Ishikawa (cell line): ENCODE measurements around the gene TBC1D5.

Experiments
- CEBPB ChIP-seq: IDR thresholded peaks from 2 replicates; pipeline ENCODE4 v1.6.1; 2012
- CREB1 ChIP-seq: IDR thresholded peaks from 2 replicates; pipeline ENCODE4 v1.6.1; 2012; ENCODE audit warnings: low read depth
- EGR1 ChIP-seq: IDR thresholded peaks from 2 replicates; pipeline ENCODE4 v1.6.1; 2012
- EP300 ChIP-seq: IDR thresholded peaks from 2 replicates; pipeline ENCODE4 v1.6.1; 2012; ENCODE audit warnings: borderline replicate concordance
- FOXM1 ChIP-seq: IDR thresholded peaks from 2 replicates; pipeline ENCODE4 v1.6.1; 2012; ENCODE audit warnings: low read depth, borderline replicate concordance
- MAX ChIP-seq: IDR thresholded peaks from 2 replicates; pipeline ENCODE4 v1.6.1; 2012
- NFIC ChIP-seq: IDR thresholded peaks from 2 replicates; pipeline ENCODE4 v1.6.1; 2012
- RAD21 ChIP-seq: IDR thresholded peaks from 2 replicates; pipeline ENCODE4 v1.6.1; 2012; ENCODE audit warnings: low read depth
- REST ChIP-seq: IDR thresholded peaks from 2 replicates; pipeline ENCODE4 v1.6.1; 2012; ENCODE audit warnings: low read depth, mild to moderate bottlenecking
- TAF1 ChIP-seq: IDR thresholded peaks from 2 replicates; pipeline ENCODE4 v1.6.1; 2012; ENCODE audit warnings: low read depth, mild to moderate bottlenecking
- TCF12 ChIP-seq: IDR thresholded peaks from 2 replicates; pipeline ENCODE4 v1.6.1; 2012; ENCODE audit warnings: low read depth
- TEAD4 ChIP-seq: IDR thresholded peaks from 2 replicates; pipeline ENCODE4 v1.6.1; 2012
- USF1 ChIP-seq: IDR thresholded peaks from 2 replicates; pipeline ENCODE4 v1.6.1; 2012
- YY1 ChIP-seq: IDR thresholded peaks from 2 replicates; pipeline ENCODE4 v1.6.1; 2012; ENCODE audit warnings: low read depth
- ZBTB7A ChIP-seq: IDR thresholded peaks from 2 replicates; pipeline ENCODE4 v1.6.1; 2012; ENCODE audit warnings: low read depth

TBC1D5 gene

GRCh38 chr3:17724122-17724521 is 18.3 kb downstream of the TBC1D5 start:
- TF ChIP-seq CREB1 (no peak), MAX (no peak), RAD21 (no peak), EP300 (no peak), USF1 (no peak), FOXM1 (no peak), EGR1 (no peak), TEAD4 (no peak), NFIC (no peak), REST (no peak), YY1 (no peak), TAF1 (no peak), ZBTB7A (no peak), CEBPB (no peak), TCF12 (no peak)

GRCh38 chr3:17717411-17717810 is 25.0 kb downstream of the TBC1D5 start:
- TF ChIP-seq MAX (no peak), TCF12 (no peak), CEBPB (no peak), NFIC (no peak), EP300 (no peak), ZBTB7A (no peak), FOXM1 (no peak), YY1 (no peak), CREB1 (no peak), REST (no peak), RAD21 (no peak), USF1 (no peak), TEAD4 (no peak), EGR1 (no peak), TAF1 (no peak)

- TF ChIP-seq TAF1, result no peak
- no peak for TF ChIP-seq CEBPB
- no peak for TF ChIP-seq MAX
- no peak for TF ChIP-seq REST
These were observed 28.0 kb downstream of the TBC1D5 start for GRCh38 chr3:17714473-17714872.

- no peak for TF ChIP-seq CEBPB
- TF ChIP-seq USF1, result no peak
- no peak for TF ChIP-seq REST
- TF ChIP-seq EGR1, result no peak
- TF ChIP-seq EP300, result no peak
These were observed 33.1 kb downstream of the TBC1D5 start for GRCh38 chr3:17709236-17709810.
